ENCODE measurements around the gene MT2A.

The MT2A gene

DNA sequence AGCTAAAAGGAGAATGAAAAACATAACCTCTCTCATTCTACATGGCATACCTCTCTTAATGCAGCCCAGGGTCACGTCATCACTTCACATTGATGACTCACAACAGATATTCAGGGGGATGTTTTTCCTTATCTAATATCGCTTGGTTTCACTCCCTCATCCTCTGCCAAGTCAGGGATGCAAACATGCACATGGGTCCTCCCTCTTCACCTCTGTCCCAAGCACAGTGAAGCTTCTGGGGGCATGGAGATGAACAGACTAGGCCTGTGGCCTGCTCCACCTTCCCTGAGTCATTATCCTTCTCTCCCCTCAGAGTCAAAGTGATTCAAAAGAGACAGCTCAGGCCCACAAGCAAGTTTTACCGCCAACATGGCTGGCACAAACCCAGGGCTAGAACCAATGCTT lies 2.3 kb upstream of the MT2A start:
- peaks cover 23% of the 10 kb centered on the region for H3K4me1 ChIP-seq (ENCODE audit: low read length)
- H3K4me2 ChIP-seq (ENCODE audit: low read length) = no peak overlapping the region
- TF ChIP-seq EZH2phosphoT487 (IDR thresholded peaks at IDR 0.05; ENCODE audit: low read depth) = no peak
- TF ChIP-seq, protein P1, sequence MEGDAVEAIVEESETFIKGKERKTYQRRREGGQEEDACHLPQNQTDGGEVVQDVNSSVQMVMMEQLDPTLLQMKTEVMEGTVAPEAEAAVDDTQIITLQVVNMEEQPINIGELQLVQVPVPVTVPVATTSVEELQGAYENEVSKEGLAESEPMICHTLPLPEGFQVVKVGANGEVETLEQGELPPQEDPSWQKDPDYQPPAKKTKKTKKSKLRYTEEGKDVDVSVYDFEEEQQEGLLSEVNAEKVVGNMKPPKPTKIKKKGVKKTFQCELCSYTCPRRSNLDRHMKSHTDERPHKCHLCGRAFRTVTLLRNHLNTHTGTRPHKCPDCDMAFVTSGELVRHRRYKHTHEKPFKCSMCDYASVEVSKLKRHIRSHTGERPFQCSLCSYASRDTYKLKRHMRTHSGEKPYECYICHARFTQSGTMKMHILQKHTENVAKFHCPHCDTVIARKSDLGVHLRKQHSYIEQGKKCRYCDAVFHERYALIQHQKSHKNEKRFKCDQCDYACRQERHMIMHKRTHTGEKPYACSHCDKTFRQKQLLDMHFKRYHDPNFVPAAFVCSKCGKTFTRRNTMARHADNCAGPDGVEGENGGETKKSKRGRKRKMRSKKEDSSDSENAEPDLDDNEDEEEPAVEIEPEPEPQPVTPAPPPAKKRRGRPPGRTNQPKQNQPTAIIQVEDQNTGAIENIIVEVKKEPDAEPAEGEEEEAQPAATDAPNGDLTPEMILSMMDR (IDR thresholded peaks at IDR 0.05; ENCODE audit: low read depth, low read length) = no peak
- H3K4me3 ChIP-seq (ENCODE audit: low read length) = no peak overlapping the region
- no peak overlapping the region for H3K9ac ChIP-seq (ENCODE audit: low read length)
- H3K79me2 ChIP-seq (ENCODE audit: low read length) = no peaks in the 10 kb centered on the region
- 0 out of 2 replicates have a peak, but pooled peaks cover 4% of the 10 kb centered on the region for H3K27me3 ChIP-seq (ENCODE audit: low read depth, low read length)
- no peaks in the 10 kb centered on the region for H4K20me1 ChIP-seq (ENCODE audit: insufficient read depth, low read length)
- H3K9me3 ChIP-seq (ENCODE audit: insufficient read depth, low read length) = no peaks in the 10 kb centered on the region
- H3K27ac ChIP-seq (ENCODE audit: low read length) = no peak overlapping the region
- no peaks in the 10 kb centered on the region for H3K36me3 ChIP-seq (replicated peaks; ENCODE audit: low read depth, low read length)
- no peak overlapping the region for H2AFZ ChIP-seq (ENCODE audit: low read depth, low read length)

DNA sequence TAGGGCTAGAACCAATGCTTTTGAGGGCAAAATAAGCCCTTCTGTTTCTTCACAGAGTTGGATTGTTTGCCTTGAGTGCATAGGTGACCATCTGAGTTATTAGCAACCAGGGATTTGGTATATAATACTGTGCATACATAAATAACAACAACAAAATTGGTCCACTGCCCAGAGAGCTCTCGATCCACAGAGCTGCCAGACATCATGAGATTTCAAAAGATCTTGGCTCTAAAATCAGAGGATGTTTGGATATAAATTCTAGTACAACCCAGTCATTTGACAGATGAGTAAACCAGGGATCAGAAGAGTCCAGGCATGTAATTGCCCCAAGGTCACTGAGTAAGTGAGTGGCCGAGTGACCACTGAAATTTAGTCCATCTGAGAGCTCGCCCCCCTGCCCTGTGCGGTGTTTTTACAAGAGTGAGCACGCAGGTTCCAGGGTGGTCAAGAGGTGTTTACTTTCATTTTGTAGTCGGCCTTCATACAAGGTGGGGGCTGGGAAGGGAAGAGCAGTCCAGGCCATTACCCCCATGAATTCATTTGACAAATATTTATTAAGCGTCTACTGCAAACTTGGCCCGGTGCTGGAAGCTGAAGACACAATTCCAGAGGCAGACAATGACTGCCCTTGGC lies 1.8 kb upstream of the MT2A start:
- peaks cover 27% of the 10 kb centered on the region for H3K4me1 ChIP-seq (ENCODE audit: low read length)

DNA sequence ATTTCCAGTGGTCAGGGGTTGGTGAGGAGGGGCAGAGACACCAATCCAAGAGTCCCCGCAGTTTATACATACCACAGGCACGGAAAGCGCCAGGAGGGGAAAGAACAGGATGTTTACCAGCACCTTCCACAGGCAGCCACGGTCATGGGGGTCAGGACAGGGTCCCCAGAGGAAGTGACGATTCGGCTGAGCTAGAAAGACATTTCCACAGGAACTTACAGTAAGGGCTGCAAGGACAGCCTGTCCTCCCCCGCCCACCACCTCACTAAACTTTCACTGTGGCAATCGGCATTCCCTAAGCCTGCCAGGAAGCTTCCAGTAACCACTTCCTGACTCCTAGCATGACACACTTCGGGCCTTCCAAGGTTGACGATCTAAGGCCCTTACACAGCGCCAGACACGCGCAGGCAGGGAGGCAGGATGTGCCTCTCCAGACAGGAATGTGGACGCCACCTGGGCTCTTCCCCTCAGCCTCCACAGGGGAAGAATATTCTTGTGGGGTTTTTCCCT lies 1.2 kb upstream of the MT2A start:
- Histone ChIP-seq H3K9me3 (ENCODE audit: insufficient read depth, low read length) (no peaks in the 10 kb centered on the region), H3K27ac (ENCODE audit: low read length) (no peak overlapping the region), H3K36me3 (replicated peaks; ENCODE audit: low read depth, low read length) (no peaks in the 10 kb centered on the region), H3K4me2 (ENCODE audit: low read length) (no peak overlapping the region), H4K20me1 (ENCODE audit: insufficient read depth, low read length) (no peaks in the 10 kb centered on the region), H3K27me3 (ENCODE audit: low read depth, low read length) (no peaks in the 10 kb centered on the region), H3K79me2 (ENCODE audit: low read length) (no peaks in the 10 kb centered on the region), H2AFZ (ENCODE audit: low read depth, low read length) (no peak overlapping the region), H3K4me3 (ENCODE audit: low read length) (no peak overlapping the region), H3K4me1 (ENCODE audit: low read length) (peaks cover 27% of the 10 kb centered on the region), H3K9ac (ENCODE audit: low read length) (no peak overlapping the region)
- no peak for TF ChIP-seq EZH2phosphoT487 (IDR thresholded peaks at IDR 0.05; ENCODE audit: low read depth)
- TF ChIP-seq, protein P1 (IDR thresholded peaks at IDR 0.05; ENCODE audit: low read depth, low read length) = no peak

More for the DNA sequence above, 1.8 kb upstream of the MT2A start:
- no peak overlapping the region for H3K4me2 ChIP-seq (ENCODE audit: low read length)
- no peak overlapping the region for H2AFZ ChIP-seq (ENCODE audit: low read depth, low read length)
- no peaks in the 10 kb centered on the region for H3K9me3 ChIP-seq (ENCODE audit: insufficient read depth, low read length)
- TF ChIP-seq, protein P1 (IDR thresholded peaks at IDR 0.05; ENCODE audit: low read depth, low read length) = no peak
- TF ChIP-seq EZH2phosphoT487 (IDR thresholded peaks at IDR 0.05; ENCODE audit: low read depth) = no peak
- 0 out of 2 replicates have a peak, but pooled peaks cover 4% of the 10 kb centered on the region for H3K27me3 ChIP-seq (ENCODE audit: low read depth, low read length)
- no peak overlapping the region for H3K9ac ChIP-seq (ENCODE audit: low read length)
- H3K27ac ChIP-seq (ENCODE audit: low read length) = no peak overlapping the region
- H3K36me3 ChIP-seq (replicated peaks; ENCODE audit: low read depth, low read length) = no peaks in the 10 kb centered on the region
- H4K20me1 ChIP-seq (ENCODE audit: insufficient read depth, low read length) = no peaks in the 10 kb centered on the region
- no peaks in the 10 kb centered on the region for H3K79me2 ChIP-seq (ENCODE audit: low read length)
- H3K4me3 ChIP-seq (ENCODE audit: low read length) = no peak overlapping the region

DNA sequence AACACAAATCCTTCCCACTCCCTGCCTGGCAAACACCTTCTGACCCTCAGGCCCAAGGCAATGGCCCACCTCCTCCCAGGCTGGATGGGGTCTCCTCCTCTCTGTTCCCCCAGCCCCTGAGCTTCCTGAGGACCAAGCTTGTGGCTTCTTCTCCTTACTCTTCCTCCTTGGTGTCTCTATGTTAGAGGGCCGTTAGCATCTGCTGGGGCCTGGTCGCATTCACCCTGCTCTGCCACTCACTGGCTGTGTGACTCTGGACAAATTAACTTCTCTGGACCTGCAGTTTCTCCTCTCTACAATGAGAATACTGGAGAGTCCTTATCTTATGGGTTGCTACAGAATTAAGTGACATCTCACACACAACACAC lies 725 bp upstream of the MT2A start:
- Histone ChIP-seq H3K79me2 (ENCODE audit: low read length) (no peaks in the 10 kb centered on the region), H4K20me1 (ENCODE audit: insufficient read depth, low read length) (no peaks in the 10 kb centered on the region), H2AFZ (ENCODE audit: low read depth, low read length) (peak overlapping the region; percentile 98), H3K9ac (ENCODE audit: low read length) (peak overlapping the region; percentile 71), H3K36me3 (replicated peaks; ENCODE audit: low read depth, low read length) (no peaks in the 10 kb centered on the region), H3K27ac (ENCODE audit: low read length) (peak overlapping the region; percentile 40; the same call in 1 of the 2 replicates), H3K27me3 (ENCODE audit: low read depth, low read length) (no peaks in the 10 kb centered on the region), H3K4me3 (ENCODE audit: low read length) (peak overlapping the region; percentile 89), H3K4me1 (ENCODE audit: low read length) (peaks cover 27% of the 10 kb centered on the region), H3K4me2 (ENCODE audit: low read length) (peak overlapping the region; percentile 100), H3K9me3 (ENCODE audit: insufficient read depth, low read length) (no peaks in the 10 kb centered on the region)
- TF ChIP-seq, protein P1 (IDR thresholded peaks at IDR 0.05; ENCODE audit: low read depth, low read length) = no peak
- no peak for TF ChIP-seq EZH2phosphoT487 (IDR thresholded peaks at IDR 0.05; ENCODE audit: low read depth)
